Daoy (cell line): Measurements from ENCODE around the gene RSAD2. TPM values are rescaled to one million over a fixed set of nuclear protein-coding genes. Genes with fewer than 3 reads are reported as not detected.

Experiments
- DNase-seq: peaks from one replicate; pipeline ENCODE4 v3.0.0-alpha.2; 2015; ENCODE audit warnings: low read depth
- total RNA-seq: library from RNA; depleted of rRNA; stranded (reverse); fragments of >200 nt; shearing (Covaris generic); gene quantifications from 2 replicates; pipeline ENCODE4 v1.2.3, GENCODE V29; 2014; rRNA removed

Gene RSAD2
- total RNA-seq, 1 experiment from 2014 or later, result 3.0 TPM

GRCh38 chr2:6945087-6945813, 67.7 kb downstream of the RSAD2 start:
- DNase-seq, result no peak

- peak; percentile 19 for DNase-seq
These were observed 68.2 kb downstream of the RSAD2 start for GRCh38 chr2:6945821-6946220.

- peak; percentile 77 for DNase-seq
These were observed 69.1 kb downstream of the RSAD2 start for GRCh38 chr2:6946722-6947121.

Other genes starting within 250 kb of the RSAD2 start
- gene CMPK2, start 11.9 kb upstream of the RSAD2 start, total RNA-seq, result 4.3 and 4.5 TPM in 2 replicates
- 10.3 and 17.1 TPM in 2 replicates for gene RNF144A, start 39.6 kb downstream of the RSAD2 start, total RNA-seq